Measurements from ENCODE around the gene CSN2. TPM values are rescaled to one million over a fixed set of nuclear protein-coding genes. Genes with fewer than 3 reads are reported as not detected.

CSN2 gene
- total RNA-seq, 1 experiment from 2014 or later: not detected

- no peaks in the 10 kb centered on the region for H3K9me3 Mint-ChIP-seq
- Histone ChIP-seq H2BK12ac (ENCODE audit: insufficient read length, low read depth, low read length) (no peak overlapping the region), H4K91ac (ENCODE audit: insufficient read length, low read depth, low read length) (no peak overlapping the region), H2AK5ac (ENCODE audit: insufficient read length, low read length) (no peak overlapping the region), H3K4me2 (ENCODE audit: insufficient read depth, insufficient read length, low read length) (no peak overlapping the region), H3T11ph (ENCODE audit: low read length) (no peak overlapping the region), H4K8ac (replicated peaks; ENCODE audit: insufficient read length, low read depth, low read length) (no peak overlapping the region), H3K23me2 (ENCODE audit: insufficient read length, low read depth, low read length, poor library complexity, severe bottlenecking) (no peaks in the 10 kb centered on the region), H3K14ac (ENCODE audit: insufficient read depth, low read length) (no peak overlapping the region), H3K56ac (ENCODE audit: insufficient read length, low read depth, low read length) (no peak overlapping the region), H3K4me1 (ENCODE audit: insufficient read depth, low read length) (no peaks in the 10 kb centered on the region), H3K27ac (ENCODE audit: insufficient read length, low read depth, low read length) (no peak overlapping the region), H3K4ac (ENCODE audit: low read depth, low read length) (no peak overlapping the region), H3K27me3 (ENCODE audit: insufficient read depth, low read length) (no peaks in the 10 kb centered on the region), H2AFZ (ENCODE audit: low read length) (no peak overlapping the region), H4K20me1 (ENCODE audit: control insufficient read depth, insufficient read depth, insufficient read length) (no peaks in the 10 kb centered on the region), H3K18ac (ENCODE audit: insufficient read length, low read depth, low read length) (no peak overlapping the region), H3K9me3 (ENCODE audit: control insufficient read depth, low read depth, low read length) (no peaks in the 10 kb centered on the region), H2BK5ac (ENCODE audit: insufficient read length, low read length) (no peak overlapping the region), H4K5ac (ENCODE audit: insufficient read length, low read depth, low read length) (no peak overlapping the region), H2BK15ac (ENCODE audit: low read depth, low read length) (no peak overlapping the region), H2BK120ac (ENCODE audit: low read depth, low read length, poor library complexity, severe bottlenecking) (no peak overlapping the region), H3K23ac (ENCODE audit: insufficient read length, low read depth, low read length) (no peak overlapping the region), H2BK20ac (ENCODE audit: low read depth, low read length, poor library complexity, severe bottlenecking) (no peak overlapping the region), H3K79me2 (ENCODE audit: insufficient read depth, low read length) (no peaks in the 10 kb centered on the region), H3K79me1 (ENCODE audit: insufficient read depth, low read depth, low read length, poor library complexity, severe bottlenecking) (no peaks in the 10 kb centered on the region), H3K9ac (ENCODE audit: extremely low read depth, insufficient read length, low read length) (no peak overlapping the region)
- DNase-seq: no peak
- H3K4me3 Mint-ChIP-seq: no peak overlapping the region
- H3K27ac Mint-ChIP-seq: no peak overlapping the region
- TF ChIP-seq CTCF (conservative IDR thresholded peaks at IDR 0.05): no peak
- H3K4me1 Mint-ChIP-seq: peaks cover 0 to 4% of the 10 kb centered on the region in 2 experiments; a peak in 1 of 4 replicates
- H3K27me3 Mint-ChIP-seq (ENCODE audit: low read depth): no peaks in the 10 kb centered on the region
- no peaks in the 10 kb centered on the region for H3K36me3 Mint-ChIP-seq (ENCODE audit: insufficient read depth in 1 of 3, low read depth in 3 of 3)
- no CpG with 5 or more reads among the region's 1 CpG for WGBS (ENCODE audit: extremely low coverage, insufficient read length, low lambda C conversion rate)
These were observed 35.2 kb upstream of the CSN2 start for GRCh38 chr4:70000711-70001110.
